Mucosa of rectum (tissue), 2 donors: ENCODE data around the gene PTCD2.
"Not testable (repeated sequence)": the region's sequence is repeated elsewhere in the genome, so short reads cannot be mapped to it uniquely, and the experiment has no call there.

Experiments used
- H3K27ac ChIP-seq, 2 donors: one replicate each; pipeline ENCODE4 v1.7.0; 2013; ENCODE audit warnings: inconsistent platforms in 2 of 2, low read depth in 2 of 2, low read length in 2 of 2
- H3K27me3 ChIP-seq, 2 donors: one replicate each; pipeline ENCODE4 v1.7.0; 2013; ENCODE audit warnings: low read length in 2 of 2; ENCODE audit not compliant: control insufficient read depth in 2 of 2, insufficient read depth in 2 of 2
- H3K36me3 ChIP-seq, 2 donors: one replicate each; pipeline ENCODE4 v1.7.0; 2013; ENCODE audit warnings: low read length in 2 of 2; ENCODE audit not compliant: control insufficient read depth in 2 of 2, insufficient read depth in 2 of 2
- H3K4me1 ChIP-seq, 2 donors: one replicate each; pipeline ENCODE4 v1.7.0; 2013; ENCODE audit warnings: low read length in 2 of 2, mild to moderate bottlenecking in 1 of 2; ENCODE audit not compliant: control insufficient read depth in 2 of 2, insufficient read depth in 2 of 2
- H3K4me3 ChIP-seq, 2 donors: one replicate each; pipeline ENCODE4 v1.7.0; 2013; ENCODE audit warnings: low read length in 2 of 2
- H3K9ac ChIP-seq, 2 donors: one replicate each; pipeline ENCODE4 v1.7.0; 2013; ENCODE audit warnings: low read length in 2 of 2, low read depth in 1 of 2, mild to moderate bottlenecking in 1 of 2
- H3K9me3 ChIP-seq, 2 donors: one replicate each; pipeline ENCODE4 v1.7.0; 2013; ENCODE audit warnings: low read length in 2 of 2; ENCODE audit not compliant: control insufficient read depth in 2 of 2
- donor health status: healthy.
- donor health status: Normal muscosa, but diverticular disease.

PTCD2 gene

DNA sequence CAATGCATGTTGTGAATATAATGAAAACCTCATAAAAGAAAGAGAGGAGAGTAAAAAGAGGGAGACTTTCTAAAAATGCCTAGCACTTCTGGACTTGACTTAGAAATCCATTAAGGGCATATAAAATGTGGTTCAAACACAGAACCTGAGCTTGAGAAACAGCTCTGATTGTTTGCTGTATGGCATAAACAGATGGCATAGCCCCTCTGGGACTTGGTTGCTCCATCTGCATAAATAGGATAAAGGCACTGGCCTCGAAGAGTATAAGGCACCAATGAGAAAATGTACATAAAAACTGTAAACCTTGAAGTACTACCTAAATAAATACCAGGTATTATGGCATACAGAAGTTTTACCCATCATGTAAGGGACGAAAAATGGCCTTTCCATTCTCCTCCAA is 23.9 kb upstream of the PTCD2 start:
- Histone ChIP-seq H3K9me3 (no peaks in the 10 kb centered on the region), H3K4me1 (no peaks in the 10 kb centered on the region), H3K4me3 (no peak overlapping the region), H3K27me3 (no peaks in the 10 kb centered on the region), H3K9ac (no peak overlapping the region), H3K36me3 (peaks cover 0 to 2% of the 10 kb centered on the region in 2 donors), H3K27ac (no peak overlapping the region)

DNA sequence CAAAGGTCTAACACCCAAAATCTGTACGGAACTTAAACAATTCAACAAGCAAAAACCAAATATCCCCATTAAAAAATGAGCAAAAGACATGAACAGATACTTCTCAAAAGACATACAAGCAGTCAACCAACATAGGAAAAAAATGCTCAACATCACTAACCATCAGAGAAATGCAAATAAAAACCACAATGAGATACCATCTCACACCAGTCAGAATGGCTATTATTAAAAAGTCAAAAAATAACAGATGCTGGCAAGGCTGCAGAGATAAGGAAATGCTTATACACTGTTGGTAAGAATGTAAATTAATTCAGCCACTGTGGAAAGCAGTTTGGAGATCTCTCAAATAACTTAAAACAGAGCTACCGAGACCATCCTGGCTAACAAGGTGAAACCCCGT is 22.0 kb upstream of the PTCD2 start:
- not testable (repeated sequence) for H3K36me3 ChIP-seq, H3K9me3 ChIP-seq, H3K4me1 ChIP-seq, H3K27ac ChIP-seq, H3K4me3 ChIP-seq, H3K27me3 ChIP-seq, H3K9ac ChIP-seq

- no peak overlapping the region for H3K4me3 ChIP-seq
- peaks cover 2 to 3% of the 10 kb centered on the region in 2 donors for H3K36me3 ChIP-seq
- no peaks in the 10 kb centered on the region for H3K9me3 ChIP-seq
- no peaks in the 10 kb centered on the region for H3K27me3 ChIP-seq
- no peak overlapping the region for H3K9ac ChIP-seq
- no peaks in the 10 kb centered on the region for H3K4me1 ChIP-seq
- H3K27ac ChIP-seq, result no peak overlapping the region
Observed at GRCh38 chr5:72298711-72299110, 21.5 kb upstream of the PTCD2 start.

DNA sequence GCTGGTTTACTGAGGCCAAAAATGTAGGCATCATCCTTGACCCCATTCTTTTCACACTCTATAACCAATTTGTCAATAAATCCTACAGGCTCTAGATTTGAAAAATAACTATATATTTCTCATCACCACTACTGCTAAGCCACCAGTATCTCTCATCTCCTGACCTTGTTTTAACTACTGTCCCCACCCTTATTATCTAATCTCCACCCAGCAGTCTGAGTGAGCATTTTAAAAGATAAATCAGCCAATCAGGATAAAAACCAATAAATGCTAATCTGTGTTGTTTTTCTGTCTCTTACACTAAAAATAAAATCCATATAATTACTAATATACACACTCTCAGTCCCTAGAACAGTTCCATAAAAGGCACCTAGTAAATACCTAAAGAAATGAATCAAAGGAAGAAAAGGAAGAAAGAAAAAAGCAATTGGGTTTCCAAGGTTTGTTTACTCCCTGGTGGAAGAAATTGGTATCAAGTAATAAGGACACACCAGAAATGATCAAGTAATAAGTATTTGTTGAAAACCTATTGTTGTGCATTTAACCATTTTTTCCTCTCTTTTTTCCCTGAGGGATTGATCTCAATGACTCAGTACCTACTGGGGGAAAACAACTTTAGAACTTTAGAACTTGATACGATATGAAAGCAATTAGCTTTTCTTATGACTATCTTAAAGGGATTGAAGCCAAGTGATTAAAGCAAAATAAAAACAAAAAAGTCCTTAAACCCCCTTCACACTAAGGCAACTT is 19.4 kb upstream of the PTCD2 start:
- H3K9ac ChIP-seq, result no peak overlapping the region
- H3K36me3 ChIP-seq, result peaks cover 2 to 3% of the 10 kb centered on the region in 2 donors
- no peak overlapping the region for H3K27ac ChIP-seq
- no peaks in the 10 kb centered on the region for H3K27me3 ChIP-seq
- H3K9me3 ChIP-seq, result no peaks in the 10 kb centered on the region
- no peaks in the 10 kb centered on the region for H3K4me1 ChIP-seq
- H3K4me3 ChIP-seq, result no peak overlapping the region

DNA sequence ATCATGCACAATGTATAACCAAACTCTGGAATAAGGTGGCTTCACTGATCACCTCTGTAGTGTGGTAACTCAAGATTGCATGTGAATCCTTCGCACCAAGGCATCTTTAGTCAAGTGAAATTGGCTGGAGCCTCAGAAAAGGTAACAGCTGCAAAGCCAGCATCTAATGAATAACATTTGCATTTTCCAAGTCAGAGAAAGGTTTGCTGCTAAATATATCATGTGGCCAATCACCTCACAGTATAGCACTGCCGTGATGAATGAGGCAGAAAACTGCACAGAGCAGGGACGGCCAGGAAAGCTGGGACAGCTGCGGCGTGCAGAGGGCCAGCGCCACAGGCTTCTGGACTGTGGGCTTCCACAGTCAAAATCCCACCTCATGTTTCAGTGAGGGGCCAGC is 18.6 kb upstream of the PTCD2 start:
- Histone ChIP-seq H3K9me3 (no peaks in the 10 kb centered on the region), H3K27ac (no peak overlapping the region), H3K36me3 (peaks cover 0 to 3% of the 10 kb centered on the region in 2 donors), H3K27me3 (no peaks in the 10 kb centered on the region), H3K4me3 (no peak overlapping the region), H3K9ac (no peak overlapping the region), H3K4me1 (no peaks in the 10 kb centered on the region)

GRCh38 chr5:72302171-72302570 is 18.0 kb upstream of the PTCD2 start:
- no peak overlapping the region for H3K4me3 ChIP-seq
- no peaks in the 10 kb centered on the region for H3K9me3 ChIP-seq
- H3K27ac ChIP-seq, result no peak overlapping the region
- H3K27me3 ChIP-seq, result no peaks in the 10 kb centered on the region
- H3K36me3 ChIP-seq, result peaks cover 0 to 3% of the 10 kb centered on the region in 2 donors
- peaks cover 0 to 4% of the 10 kb centered on the region in 2 donors for H3K4me1 ChIP-seq
- no peak overlapping the region for H3K9ac ChIP-seq

DNA sequence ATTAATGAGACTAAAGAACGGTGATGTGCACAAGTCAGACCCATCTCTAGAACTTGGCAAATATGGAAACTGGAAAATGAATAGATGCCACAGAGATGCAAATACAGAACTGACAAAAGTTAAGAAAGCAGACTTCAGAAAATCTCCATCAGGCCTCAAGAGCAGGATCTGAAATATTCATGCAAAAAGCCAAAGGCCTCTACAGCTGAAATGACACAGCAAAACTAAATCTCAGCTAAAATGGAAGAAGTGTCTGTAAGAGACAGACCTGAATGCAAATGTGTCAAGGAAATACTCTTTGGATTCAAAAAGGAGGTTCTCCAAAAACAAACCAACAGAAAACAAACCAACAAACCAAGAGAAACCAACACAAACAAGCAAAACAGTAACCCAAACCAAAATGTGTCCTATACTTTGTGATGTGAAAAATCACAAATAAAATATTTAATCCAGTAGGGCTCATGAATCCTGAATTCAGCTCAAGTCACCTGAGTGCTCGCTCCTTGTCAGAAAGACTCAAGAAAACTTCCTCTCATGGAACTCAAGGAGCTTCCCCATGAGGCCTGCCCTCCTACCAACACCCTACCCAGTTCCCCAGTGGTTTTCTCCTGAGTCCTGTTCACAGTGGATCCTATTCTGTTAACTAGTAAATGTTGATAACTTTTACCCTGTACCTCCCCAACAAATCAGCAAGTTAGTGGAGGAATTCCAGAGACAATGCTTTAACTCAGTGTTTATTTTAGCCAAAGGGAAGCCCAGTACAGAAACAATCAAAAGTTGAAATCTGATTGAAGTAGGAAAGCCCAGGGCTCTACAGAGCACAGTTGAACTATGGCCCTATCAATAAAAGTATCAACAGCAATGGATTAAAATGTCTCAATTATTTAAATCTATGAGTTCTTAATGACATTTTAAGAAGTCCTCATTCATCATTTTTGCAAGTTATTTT is 14.7 kb upstream of the PTCD2 start:
- Histone ChIP-seq H3K4me3 (no peak overlapping the region), H3K4me1 (peaks cover 8 to 10% of the 10 kb centered on the region in 2 donors), H3K27ac (no peak overlapping the region), H3K36me3 (peaks cover 6 to 9% of the 10 kb centered on the region in 2 donors), H3K27me3 (no peaks in the 10 kb centered on the region), H3K9ac (no peak overlapping the region), H3K9me3 (no peaks in the 10 kb centered on the region)

DNA sequence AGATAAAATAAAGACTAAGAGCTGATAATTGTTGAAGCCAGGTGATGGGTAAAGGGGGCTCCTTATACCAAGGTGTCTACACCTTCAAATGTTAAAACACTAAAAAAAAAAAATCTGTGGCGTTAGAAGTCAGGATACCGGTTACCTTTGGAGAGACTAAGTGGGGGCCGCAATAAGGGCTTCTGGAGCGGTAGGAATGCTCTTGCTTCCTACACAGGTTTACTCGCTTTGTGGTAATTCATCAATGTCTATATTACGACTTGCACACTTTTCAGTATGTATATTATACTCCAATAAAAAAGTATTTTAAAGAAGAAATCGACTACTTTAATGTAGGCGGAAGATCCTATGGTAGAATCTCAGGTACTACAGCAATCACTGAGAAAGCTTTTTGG is 12.6 kb upstream of the PTCD2 start:
- Histone ChIP-seq H3K9me3 (no peaks in the 10 kb centered on the region), H3K4me1 (peaks cover 8 to 10% of the 10 kb centered on the region in 2 donors), H3K4me3 (peak overlapping the region; percentile 92 to 94), H3K36me3 (peaks cover 9 to 16% of the 10 kb centered on the region in 2 donors), H3K27me3 (no peaks in the 10 kb centered on the region), H3K27ac (peak overlapping the region; percentile 99), H3K9ac (peak overlapping the region; percentile 92 to 94)

GRCh38 chr5:72307968-72308852 is 12.0 kb upstream of the PTCD2 start:
- H3K27ac ChIP-seq, result peak overlapping the region; percentile 99
- H3K27me3 ChIP-seq, result no peaks in the 10 kb centered on the region
- peak overlapping the region; percentile 92 to 94 for H3K4me3 ChIP-seq
- no peaks in the 10 kb centered on the region for H3K9me3 ChIP-seq
- H3K9ac ChIP-seq, result peak overlapping the region; percentile 92 to 94
- H3K4me1 ChIP-seq, result peaks cover 8 to 10% of the 10 kb centered on the region in 2 donors
- peaks cover 13 to 20% of the 10 kb centered on the region in 2 donors for H3K36me3 ChIP-seq
